HepG2 (cell line): ENCODE data around the gene SNRNP200. TPM values are rescaled to one million over a fixed set of nuclear protein-coding genes. Genes with fewer than 3 reads are reported as not detected.

Source experiments
- ATRX ChIP-seq: sonication (generic); formaldehyde crosslinking; IDR thresholded peaks from 2 replicates; pipeline ENCODE4 v1.4.0; 2020; ENCODE audit warnings: missing genetic modification reagents, borderline replicate concordance
- DZIP1 ChIP-seq: sonication (generic); formaldehyde crosslinking; IDR thresholded peaks from 2 replicates; pipeline ENCODE4 v1.5.0; 2020; ENCODE audit warnings: mild to moderate bottlenecking, missing genetic modification reagents
- HMGA1 ChIP-seq: sonication (generic); formaldehyde crosslinking; conservative IDR thresholded peaks from 2 replicates; pipeline ENCODE4 v1.4.0; 2020; ENCODE audit warnings: missing genetic modification reagents
- MIER2 ChIP-seq: IDR thresholded peaks from 2 replicates; pipeline ENCODE4 v1.6.1; 2016; ENCODE audit warnings: missing biosample characterization, missing genetic modification reagents
- MTA1 ChIP-seq: sonication (generic); formaldehyde crosslinking; IDR thresholded peaks from 2 replicates; pipeline ENCODE4 v1.4.0; 2020; ENCODE audit warnings: missing genetic modification reagents, mild to moderate bottlenecking, borderline replicate concordance
- MYNN ChIP-seq: sonication (generic); formaldehyde crosslinking; IDR thresholded peaks from 2 replicates; pipeline ENCODE4 v1.4.0; 2020; ENCODE audit warnings: mild to moderate bottlenecking, low read depth, missing genetic modification reagents
- RBFOX2 ChIP-seq: fragments of 200-400 bp; formaldehyde crosslinking; IDR thresholded peaks from 2 replicates; pipeline ENCODE4 v1.6.1; 2017; ENCODE audit warnings: low read depth, mild to moderate bottlenecking, low read length
- SIX4 ChIP-seq: sonication (generic); formaldehyde crosslinking; IDR thresholded peaks from 2 replicates; pipeline ENCODE4 v1.4.0; 2020; ENCODE audit warnings: missing genetic modification reagents
- SNAPC5 ChIP-seq: sonication (generic); formaldehyde crosslinking; IDR thresholded peaks from 2 replicates; pipeline ENCODE4 v1.8.1; 2023; ENCODE audit warnings: mild to moderate bottlenecking, missing genetic modification reagents, borderline replicate concordance
- TBX2 ChIP-seq: sonication (generic); formaldehyde crosslinking; IDR thresholded peaks from 2 replicates; pipeline ENCODE4 v1.5.0; 2020; ENCODE audit warnings: missing genetic modification reagents, mild to moderate bottlenecking, borderline replicate concordance
- TBX3 ChIP-seq: fragments of 450-650 bp; IDR thresholded peaks from 2 replicates; pipeline ENCODE4 v1.6.1; 2017; ENCODE audit warnings: antibody characterized with exemption, mild to moderate bottlenecking, inconsistent platforms, borderline replicate concordance
- YEATS2 ChIP-seq: sonication (generic); formaldehyde crosslinking; IDR thresholded peaks from 2 replicates; pipeline ENCODE4 v1.4.0; 2020; ENCODE audit warnings: missing genetic modification reagents, borderline replicate concordance
- ZBTB37 ChIP-seq: sonication (generic); formaldehyde crosslinking; IDR thresholded peaks from 2 replicates; pipeline ENCODE4 v1.4.0; 2020; ENCODE audit warnings: mild to moderate bottlenecking, missing genetic modification reagents
- ZBTB42 ChIP-seq: sonication (generic); formaldehyde crosslinking; IDR thresholded peaks from 2 replicates; pipeline ENCODE4 v1.5.0; 2020; ENCODE audit warnings: mild to moderate bottlenecking, missing genetic modification reagents
- ZBTB7B ChIP-seq: sonication (generic); formaldehyde crosslinking; IDR thresholded peaks from 2 replicates; pipeline ENCODE4 v1.4.0; 2020; ENCODE audit warnings: missing genetic modification reagents
- ZNF136 ChIP-seq: sonication (generic); formaldehyde crosslinking; IDR thresholded peaks from 2 replicates; pipeline ENCODE4 v1.8.1; 2022; ENCODE audit warnings: low read depth, mild to moderate bottlenecking, moderate library complexity, missing genetic modification reagents
- ZNF367 ChIP-seq: sonication (generic); formaldehyde crosslinking; IDR thresholded peaks from 2 replicates; pipeline ENCODE4 v1.4.0; 2020; ENCODE audit warnings: missing genetic modification reagents, borderline replicate concordance
- ZNF484 ChIP-seq: sonication (generic); formaldehyde crosslinking; IDR thresholded peaks from 2 replicates; pipeline ENCODE4 v1.5.1; 2020; ENCODE audit warnings: mild to moderate bottlenecking, low read depth, missing genetic modification reagents, borderline replicate concordance
- ZNF704 ChIP-seq: sonication (generic); formaldehyde crosslinking; IDR thresholded peaks from 2 replicates; pipeline ENCODE4 v1.8.1; 2023; ENCODE audit warnings: mild to moderate bottlenecking, inconsistent platforms, moderate library complexity, missing genetic modification reagents, borderline replicate concordance
- ZNF720 ChIP-seq: sonication (generic); formaldehyde crosslinking; IDR thresholded peaks from 2 replicates; pipeline ENCODE4 v1.4.0; 2020; ENCODE audit warnings: missing genetic modification reagents
- polyA plus RNA-seq, 8 experiments: library from polyadenylated mRNA; depleted of rRNA in 3 of 8; stranded (reverse) in 7 of 8; unstranded in 1 of 8; fragments of >200 nt; fragmentation: Illumina TruSeq in 4 of 8; extraction: Trizol in 4 of 8; gene quantifications; 2 replicates each; pipeline versions ENCODE4 v1.2.1 to v1.2.3, GENCODE V29; 2011 to 2016; ENCODE audit warnings: low read depth in 4 of 8, missing spikeins in 1 of 8, mixed read lengths in 1 of 8; ENCODE audit not compliant: insufficient read depth in 1 of 8
- total RNA-seq, 5 experiments: library from RNA; depleted of rRNA; stranded (reverse); fragments of >200 nt; fragmentation: Illumina TruSeq; extraction: Trizol; gene quantifications; 2 replicates each; pipeline ENCODE4 v1.2.3, GENCODE V29; 2016; ENCODE audit warnings: low read depth in 1 of 5
- TF ChIP-seq, protein P1 (sequence below): IDR thresholded peaks from 2 replicates; pipeline ENCODE4 v1.6.1; 2016; ENCODE audit warnings: missing compliant biosample characterization, missing genetic modification reagents, borderline replicate concordance

Gene SNRNP200
- total and polyA plus RNA-seq, 2 of the 13 experiments (the other 11 are each of a cell fraction or from before 2014, with no cell fraction given), result 99.0 to 232 TPM

DNA sequence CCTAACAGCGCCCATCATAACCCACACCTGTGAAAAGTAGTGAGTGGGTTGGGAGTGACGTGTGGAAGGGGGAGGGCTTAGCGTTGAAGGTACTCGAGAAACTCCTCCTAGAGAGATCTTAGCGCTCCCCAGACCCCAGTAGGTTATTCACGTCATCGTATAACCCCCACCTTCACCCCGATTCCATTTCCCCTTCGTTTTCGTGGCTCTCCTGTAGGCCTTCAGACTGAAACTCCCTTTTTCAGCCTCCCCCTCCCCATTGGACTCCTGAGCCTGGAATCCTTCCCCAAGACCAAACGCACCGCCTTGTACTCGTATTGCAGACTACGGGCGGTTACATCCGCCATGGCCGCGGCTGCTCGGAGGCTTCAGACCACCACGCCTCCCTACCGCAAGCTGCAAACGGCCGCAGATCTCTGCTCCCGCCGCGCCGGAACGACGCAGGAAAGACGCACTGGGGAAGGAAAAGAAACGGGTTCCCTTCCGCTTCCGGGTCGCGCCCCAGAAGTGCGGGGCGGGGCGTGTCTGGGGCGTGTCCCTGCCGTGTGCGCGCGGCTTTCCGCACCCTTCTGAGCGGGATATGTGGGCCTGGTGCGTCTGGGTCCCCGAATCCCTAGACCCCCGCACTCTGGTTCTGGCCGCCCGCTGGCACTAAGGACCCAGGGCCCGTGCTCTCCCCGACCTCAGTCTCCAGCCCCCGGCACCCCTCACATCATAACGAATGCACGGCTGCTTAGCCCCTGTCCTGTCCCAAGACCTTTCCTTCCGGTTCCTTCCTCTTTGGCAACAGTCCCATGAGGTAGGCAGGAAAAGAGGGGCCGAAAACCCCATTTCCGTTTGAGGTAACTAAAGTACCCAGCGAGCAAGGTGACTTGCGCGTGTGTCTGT is at the start of gene SNRNP200 (continued):
- TF ChIP-seq DZIP1 (CRISPR knock-in tag) (peak; percentile 99), ZNF367 (CRISPR knock-in tag) (peak; percentile 90; the same call in 1 of the 2 replicates), SIX4 (CRISPR knock-in tag) (no peak; the same call in 1 of the 2 replicates), TBX3 (peak; percentile 22; the same call in 1 of the 2 replicates), ZNF720 (0 out of 2 replicates have a peak, but pooled peaks have one; percentile 12), TBX2 (CRISPR knock-in tag) (peak; percentile 91), HMGA1 (CRISPR knock-in tag) (no peak), ATRX (no peak), RBFOX2 (peak; percentile 99), ZNF136 (CRISPR knock-in tag) (peak; percentile 96), ZNF484 (CRISPR knock-in tag) (peak; percentile 78; the same call in 1 of the 2 replicates), MYNN (CRISPR knock-in tag) (no peak), ZBTB7B (CRISPR knock-in tag) (no peak; the same call in 1 of the 2 replicates), ZNF704 (CRISPR knock-in tag) (peak; percentile 98), SNAPC5 (CRISPR knock-in tag) (peak; percentile 35; the same call in 1 of the 2 replicates), MIER2 (no peak; the same call in 1 of the 2 replicates), MTA1 (peak; percentile 93; the same call in 1 of the 2 replicates), ZBTB42 (CRISPR knock-in tag) (peak; percentile 30; the same call in 1 of the 2 replicates), ZBTB37 (CRISPR knock-in tag) (no peak), YEATS2 (CRISPR knock-in tag) (peak; percentile 99)
- TF ChIP-seq, protein P1, sequence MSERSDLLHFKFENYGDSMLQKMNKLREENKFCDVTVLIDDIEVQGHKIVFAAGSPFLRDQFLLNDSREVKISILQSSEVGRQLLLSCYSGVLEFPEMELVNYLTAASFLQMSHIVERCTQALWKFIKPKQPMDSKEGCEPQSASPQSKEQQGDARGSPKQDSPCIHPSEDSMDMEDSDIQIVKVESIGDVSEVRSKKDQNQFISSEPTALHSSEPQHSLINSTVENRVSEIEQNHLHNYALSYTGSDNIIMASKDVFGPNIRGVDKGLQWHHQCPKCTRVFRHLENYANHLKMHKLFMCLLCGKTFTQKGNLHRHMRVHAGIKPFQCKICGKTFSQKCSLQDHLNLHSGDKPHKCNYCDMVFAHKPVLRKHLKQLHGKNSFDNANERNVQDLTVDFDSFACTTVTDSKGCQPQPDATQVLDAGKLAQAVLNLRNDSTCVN (CRISPR knock-in tag), result no peak
